BJ (cell line): ENCODE measurements around the gene NUMA1. TPM values are rescaled to one million over a fixed set of nuclear protein-coding genes. Genes with fewer than 3 reads are reported as not detected.

Experiments used
- CTCF ChIA-PET: fragments of 350-600 bp; formaldehyde crosslinking; extraction: SDS; loops from one replicate; lab custom pipeline; 2021; ENCODE audit warnings: antibody characterized with exemption, inconsistent platforms; lab: Yijun Ruan, JAX
- POLR2A ChIA-PET: fragments of 300-600 bp; sonication (Branson Sonifier 250); formaldehyde crosslinking; extraction: SDS; loops from one replicate; lab custom pipeline; 2021; ENCODE audit warnings: antibody characterized with exemption; lab: Charles Lee
- DNase-seq: peaks from one replicate; pipeline ENCODE4 v3.0.0-alpha.2; 2011; ENCODE audit warnings: low read depth
- H3K27me3 ChIP-seq: 2 replicates; pipeline ENCODE4 v1.6.0; 2011; ENCODE audit warnings: low read length; ENCODE audit not compliant: control insufficient read depth, insufficient read depth
- H3K36me3 ChIP-seq: 2 replicates; pipeline ENCODE4 v1.5.1; 2011; ENCODE audit warnings: low read length; ENCODE audit not compliant: control insufficient read depth, insufficient read depth
- H3K4me3 ChIP-seq: 2 replicates; pipeline ENCODE4 v1.5.1; 2011; ENCODE audit warnings: low read depth, mild to moderate bottlenecking, control low read depth, low read length
- CTCF ChIP-seq: IDR thresholded peaks from 2 replicates; pipeline ENCODE4 v1.5.1; 2011; ENCODE audit warnings: low read depth, mild to moderate bottlenecking, control low read depth, inconsistent platforms, low read length, moderate library complexity; ENCODE audit not compliant: insufficient read depth
- polyA plus RNA-seq: library from polyadenylated mRNA; depleted of rRNA; stranded (reverse); fragments of >200 nt; gene quantifications from 2 replicates; pipeline ENCODE4 v1.2.3, GENCODE V29; 2011

NUMA1 gene
- polyA plus RNA-seq, 1 experiment, result 120 TPM

- CTCF ChIA-PET, result interaction anchor here (1.2 to 3.7 kb wide), 6 partner anchors 8 to 98 kb away, joined by 3 to 31 read pairs (median 6); no protein-coding TSS in a partner anchor
- H3K27me3 ChIP-seq, result no peaks in the 10 kb centered on the region
- POLR2A ChIA-PET, result no interaction called here
- no peak overlapping the region for H3K4me3 ChIP-seq
- H3K36me3 ChIP-seq, result peaks cover 1% of the 10 kb centered on the region; the same call in 1 of the 2 replicates
- TF ChIP-seq CTCF, result no peak
- DNase-seq, result no peak
Observed at GRCh38 chr11:72085621-72086351, 5.4 kb upstream of the NUMA1 start.

- CTCF ChIA-PET, result interaction anchor here (1.2 to 3.7 kb wide), 4 partner anchors 9 to 98 kb away, joined by 3 to 31 read pairs (median 8); no protein-coding TSS in a partner anchor
- POLR2A ChIA-PET, result no interaction called here
Observed at GRCh38 chr11:72084965-72085364, 4.6 kb upstream of the NUMA1 start.

GRCh38 chr11:72084076-72084475 is 3.7 kb upstream of the NUMA1 start:
- Histone ChIP-seq H3K4me3 (no peak overlapping the region), H3K27me3 (no peaks in the 10 kb centered on the region), H3K36me3 (0 out of 2 replicates have a peak, but pooled peaks cover 1% of the 10 kb centered on the region)
- ChIA-PET POLR2A (no interaction called here), CTCF (interaction anchor here (1.3 to 3.7 kb wide), 3 partner anchors 9 to 99 kb away, joined by 3 to 31 read pairs (median 11); no protein-coding TSS in a partner anchor)
- no peak for TF ChIP-seq CTCF
- no peak for DNase-seq

More at GRCh38 chr11:72084965-72085364, 4.6 kb upstream of the NUMA1 start:
- no peak for TF ChIP-seq CTCF
- Histone ChIP-seq H3K36me3 (peaks cover 1% of the 10 kb centered on the region; the same call in 1 of the 2 replicates), H3K27me3 (no peaks in the 10 kb centered on the region), H3K4me3 (no peak overlapping the region)
- no peak for DNase-seq

- POLR2A ChIA-PET, result no interaction called here
- Histone ChIP-seq H3K4me3 (no peak overlapping the region), H3K36me3 (0 out of 2 replicates have a peak, but pooled peaks cover 1% of the 10 kb centered on the region), H3K27me3 (no peaks in the 10 kb centered on the region)
- CTCF ChIA-PET, result interaction anchor here (1.3 to 3.7 kb wide), 3 partner anchors 9 to 100 kb away, joined by 3 to 31 read pairs (median 11); no protein-coding TSS in a partner anchor
- TF ChIP-seq CTCF, result no peak
- no peak for DNase-seq
Observed at GRCh38 chr11:72083414-72083813, 3.1 kb upstream of the NUMA1 start.

GRCh38 chr11:72081821-72082453 is 1.6 kb upstream of the NUMA1 start:
- no peak overlapping the region for H3K4me3 ChIP-seq
- no peak for TF ChIP-seq CTCF
- no peak for DNase-seq
- ChIA-PET POLR2A (no interaction called here), CTCF (interaction anchor here (0.6 to 2.2 kb wide), 9 partner anchors 10 to 62 kb away, joined by 3 to 28 read pairs (median 4); no protein-coding TSS in a partner anchor)
- no peaks in the 10 kb centered on the region for H3K27me3 ChIP-seq
- H3K36me3 ChIP-seq, result no peaks in the 10 kb centered on the region
